ENCODE data around the gene SSNA1. TPM values are rescaled to one million over a fixed set of nuclear protein-coding genes. Genes with fewer than 3 reads are reported as not detected.

The SSNA1 gene
- total and polyA plus RNA-seq, 5 experiments from 2014 or later = 39.2 to 123 (median 97.8) TPM

GRCh38 chr9:137201205-137201868 lies 12.9 kb downstream of the SSNA1 start:
- ATAC-seq (no peak), DNase-seq (no peak)
- Mint-ChIP-seq H3K27ac (peak overlapping the region; percentile 48 to 90 (median 80)), H3K4me1 (peaks cover 10 to 45% (median 29%) of the 10 kb centered on the region in 4 donors), H3K4me3 (peak overlapping the region; percentile 76 to 92 (median 85)), H3K9me3 (no peaks in the 10 kb centered on the region), H3K27me3 (no peaks in the 10 kb centered on the region), H3K36me3 (no peaks in the 10 kb centered on the region)
- POLR2A ChIA-PET = interaction anchor here (0.6 to 11.7 kb wide), 19 partner anchors 11 to 1185 kb away, joined by 3 to 135 read pairs (median 4); partner anchors contain the start of genes ANAPC2, CYSRT1, GRIN1 and MAN1B1

- H3K27me3 Mint-ChIP-seq = no peaks in the 10 kb centered on the region
- POLR2A ChIA-PET = interaction anchor here (0.7 to 11.7 kb wide), 6 partner anchors 12 to 156 kb away, joined by 3 to 135 read pairs (median 7); partner anchors contain the start of genes ANAPC2, CYSRT1, MAN1B1 and RNF208
- H3K36me3 Mint-ChIP-seq = peaks cover 0 to 9% (median 0%) of the 10 kb centered on the region in 3 donors
- H3K4me1 Mint-ChIP-seq = peaks cover 22 to 59% (median 43%) of the 10 kb centered on the region in 4 donors
- ATAC-seq (no peak), DNase-seq (no peak)
- H3K4me3 Mint-ChIP-seq = peak overlapping the region in 4 of 10 donors; percentile 4 to 54 (median 32)
- no peaks in the 10 kb centered on the region for H3K9me3 Mint-ChIP-seq
- H3K27ac Mint-ChIP-seq = no peak overlapping the region
Measured at GRCh38 chr9:137202966-137203365, 14.5 kb downstream of the SSNA1 start.

GRCh38 chr9:137204731-137205125 lies 16.3 kb downstream of the SSNA1 start:
- ATAC-seq = no peak
- H3K27me3 Mint-ChIP-seq = no peaks in the 10 kb centered on the region
- peak overlapping the region; percentile 86 to 95 (median 92) for H3K4me3 Mint-ChIP-seq
- POLR2A ChIA-PET = interaction anchor here (0.6 to 11.7 kb wide), 7 partner anchors 14 to 320 kb away, joined by 3 to 135 read pairs (median 5); partner anchors contain the start of genes ANAPC2, CYSRT1, MAN1B1 and RNF208
- H3K9me3 Mint-ChIP-seq = no peaks in the 10 kb centered on the region
- peaks cover 0 to 14% (median 0%) of the 10 kb centered on the region in 3 donors for H3K36me3 Mint-ChIP-seq
- DNase-seq = no peak
- H3K27ac Mint-ChIP-seq = peak overlapping the region; percentile 75 to 97 (median 94)
- peaks cover 22 to 57% (median 47%) of the 10 kb centered on the region in 4 donors for H3K4me1 Mint-ChIP-seq

GRCh38 chr9:137205126-137206069 lies 16.9 kb downstream of the SSNA1 start, which contains the start of the genes NDOR1 and TMEM203:
Gene NDOR1 (plus strand): TSS chr9:137205700. CDS start chr9:137205778, 78 bp downstream.
Gene TMEM203 (minus strand): TSS chr9:137205648. CDS start chr9:137205414, 234 bp downstream.
- Mint-ChIP-seq H3K36me3 (peaks cover 0 to 14% (median 0%) of the 10 kb centered on the region in 3 donors), H3K27me3 (no peaks in the 10 kb centered on the region), H3K9me3 (no peaks in the 10 kb centered on the region), H3K27ac (peak within 1 kb of the TSS; percentile 75 to 97 (median 94)), H3K4me1 (peaks cover 22 to 57% (median 47%) of the 10 kb centered on the region in 4 donors), H3K4me3 (peak within 1 kb of the TSS; percentile 86 to 95 (median 92))
- POLR2A ChIA-PET = interaction anchor here (0.6 to 11.7 kb wide), 8 partner anchors 15 to 119 kb away, joined by 3 to 135 read pairs (median 6); partner anchors contain the start of genes ANAPC2, CYSRT1, MAN1B1 and RNF208
- ATAC-seq (peak; percentile 58 to 59), DNase-seq (peak; percentile 87 to 96 (median 92))

- H3K9me3 Mint-ChIP-seq = no peaks in the 10 kb centered on the region
- H3K27ac Mint-ChIP-seq = peak overlapping the region; percentile 74 to 97 (median 90)
- H3K27me3 Mint-ChIP-seq = no peaks in the 10 kb centered on the region
- peaks cover 20 to 50% (median 39%) of the 10 kb centered on the region in 4 donors for H3K4me1 Mint-ChIP-seq
- peaks cover 0 to 14% (median 0%) of the 10 kb centered on the region in 3 donors for H3K36me3 Mint-ChIP-seq
- POLR2A ChIA-PET = interaction anchor here (1.1 to 11.7 kb wide), 3 partner anchors 16 to 77 kb away, joined by 3 to 135 read pairs (median 85); partner anchors contain the start of genes ANAPC2, CYSRT1, RNF208 and SSNA1
- DNase-seq = no peak
- H3K4me3 Mint-ChIP-seq = peak overlapping the region; percentile 79 to 95 (median 92)
- ATAC-seq = no peak
Measured at GRCh38 chr9:137206602-137207001, 18.1 kb downstream of the SSNA1 start.

GRCh38 chr9:137211532-137211931 lies 23.1 kb downstream of the SSNA1 start:
- POLR2A ChIA-PET = no interaction called here
- Mint-ChIP-seq H3K36me3 (peaks cover 0 to 14% (median 0%) of the 10 kb centered on the region in 3 donors), H3K27me3 (no peaks in the 10 kb centered on the region), H3K4me1 (peaks cover 10 to 20% (median 16%) of the 10 kb centered on the region in 4 donors), H3K27ac (peak overlapping the region in 1 of 10 donors; percentile 56), H3K4me3 (no peak overlapping the region), H3K9me3 (no peaks in the 10 kb centered on the region)
- DNase-seq = no peak
- no peak for ATAC-seq

- ATAC-seq (no peak), DNase-seq (no peak)
- Mint-ChIP-seq H3K27ac (no peak overlapping the region), H3K4me3 (no peak overlapping the region), H3K4me1 (peaks cover 1 to 10% (median 6%) of the 10 kb centered on the region in 4 donors), H3K36me3 (peaks cover 0 to 8% (median 0%) of the 10 kb centered on the region in 3 donors), H3K27me3 (no peaks in the 10 kb centered on the region), H3K9me3 (no peaks in the 10 kb centered on the region)
- POLR2A ChIA-PET = interaction anchor here (0.5 kb wide), 1 partner anchor 83 kb away, joined by 4 read pairs; no protein-coding TSS in a partner anchor
Measured at GRCh38 chr9:137212520-137212919, 24.0 kb downstream of the SSNA1 start.

- no peaks in the 10 kb centered on the region for H3K27me3 Mint-ChIP-seq
- ATAC-seq = no peak
- H3K4me1 Mint-ChIP-seq = peaks cover 0 to 6% (median 3%) of the 10 kb centered on the region in 4 donors
- DNase-seq = no peak
- no peak overlapping the region for H3K4me3 Mint-ChIP-seq
- H3K36me3 Mint-ChIP-seq = peaks cover 0 to 3% (median 0%) of the 10 kb centered on the region in 3 donors
- H3K27ac Mint-ChIP-seq = peak overlapping the region in 1 of 10 donors; percentile 40
- H3K9me3 Mint-ChIP-seq = no peaks in the 10 kb centered on the region
- POLR2A ChIA-PET = interaction anchor here (0.5 to 1.6 kb wide), 3 partner anchors 10 to 84 kb away, joined by 3 to 7 read pairs (median 4); partner anchors contain the start of genes RNF208 and TPRN
Measured at GRCh38 chr9:137213160-137214060, 24.9 kb downstream of the SSNA1 start.

GRCh38 chr9:137214620-137215019 lies 26.1 kb downstream of the SSNA1 start:
- POLR2A ChIA-PET = interaction anchor here (0.6 to 1.6 kb wide), 4 partner anchors 9 to 155 kb away, joined by 3 to 7 read pairs (median 4); partner anchors contain the start of gene RNF208
- H3K4me3 Mint-ChIP-seq = no peak overlapping the region
- H3K27me3 Mint-ChIP-seq = no peaks in the 10 kb centered on the region
- H3K4me1 Mint-ChIP-seq = peaks cover 0 to 4% (median 0%) of the 10 kb centered on the region in 4 donors
- ATAC-seq (no peak), DNase-seq (no peak)
- H3K27ac Mint-ChIP-seq = no peak overlapping the region
- H3K9me3 Mint-ChIP-seq = no peaks in the 10 kb centered on the region
- H3K36me3 Mint-ChIP-seq = no peaks in the 10 kb centered on the region

GRCh38 chr9:137215196-137215986 lies 26.9 kb downstream of the SSNA1 start:
- Mint-ChIP-seq H3K4me3 (no peak overlapping the region), H3K4me1 (peaks cover 0 to 4% (median 0%) of the 10 kb centered on the region in 4 donors), H3K27me3 (no peaks in the 10 kb centered on the region), H3K9me3 (no peaks in the 10 kb centered on the region), H3K27ac (no peak overlapping the region), H3K36me3 (no peaks in the 10 kb centered on the region)
- POLR2A ChIA-PET = interaction anchor here (0.6 to 1.6 kb wide), 4 partner anchors 8 to 155 kb away, joined by 3 to 7 read pairs (median 4); partner anchors contain the start of gene RNF208
- ATAC-seq (no peak), DNase-seq (no peak)
